PFSK-1 (cell line): ENCODE results near the gene GRB10.

Experiments
- FOXP2 ChIP-seq: optimal IDR thresholded peaks from 2 replicates; pipeline ENCODE3; 2011; ENCODE audit warnings: borderline replicate concordance, control low read depth, inconsistent platforms; ENCODE audit not compliant: insufficient read depth; ENCODE audit errors: extremely low read length, extremely low read depth
- POLR2AphosphoS5 ChIP-seq: IDR thresholded peaks from 2 replicates; pipeline ENCODE4 v1.6.1; 2012; ENCODE audit warnings: low read depth, mild to moderate bottlenecking, control low read depth, low read length, moderate library complexity
- SIN3A ChIP-seq: IDR thresholded peaks from 2 replicates; pipeline ENCODE4 v1.6.1; 2012; ENCODE audit warnings: mild to moderate bottlenecking, low read length, moderate library complexity, borderline replicate concordance; ENCODE audit not compliant: insufficient read depth
- TAF1 ChIP-seq: IDR thresholded peaks from 2 replicates; pipeline ENCODE4 v1.6.1; 2012; ENCODE audit warnings: low read length, control low read depth, borderline replicate concordance; ENCODE audit not compliant: insufficient read depth
- TF ChIP-seq, protein P1 (sequence below), 2 experiments: IDR thresholded peaks; 2 replicates each; pipeline versions ENCODE4 v1.6.1 to v1.8.0; 2011 to 2012; ENCODE audit warnings: low read depth in 2 of 2, low read length in 2 of 2, control low read depth in 1 of 2, inconsistent platforms in 1 of 2, mild to moderate bottlenecking in 1 of 2, moderate library complexity in 1 of 2; ENCODE audit not compliant: insufficient read depth in 1 of 2

The GRB10 gene

DNA sequence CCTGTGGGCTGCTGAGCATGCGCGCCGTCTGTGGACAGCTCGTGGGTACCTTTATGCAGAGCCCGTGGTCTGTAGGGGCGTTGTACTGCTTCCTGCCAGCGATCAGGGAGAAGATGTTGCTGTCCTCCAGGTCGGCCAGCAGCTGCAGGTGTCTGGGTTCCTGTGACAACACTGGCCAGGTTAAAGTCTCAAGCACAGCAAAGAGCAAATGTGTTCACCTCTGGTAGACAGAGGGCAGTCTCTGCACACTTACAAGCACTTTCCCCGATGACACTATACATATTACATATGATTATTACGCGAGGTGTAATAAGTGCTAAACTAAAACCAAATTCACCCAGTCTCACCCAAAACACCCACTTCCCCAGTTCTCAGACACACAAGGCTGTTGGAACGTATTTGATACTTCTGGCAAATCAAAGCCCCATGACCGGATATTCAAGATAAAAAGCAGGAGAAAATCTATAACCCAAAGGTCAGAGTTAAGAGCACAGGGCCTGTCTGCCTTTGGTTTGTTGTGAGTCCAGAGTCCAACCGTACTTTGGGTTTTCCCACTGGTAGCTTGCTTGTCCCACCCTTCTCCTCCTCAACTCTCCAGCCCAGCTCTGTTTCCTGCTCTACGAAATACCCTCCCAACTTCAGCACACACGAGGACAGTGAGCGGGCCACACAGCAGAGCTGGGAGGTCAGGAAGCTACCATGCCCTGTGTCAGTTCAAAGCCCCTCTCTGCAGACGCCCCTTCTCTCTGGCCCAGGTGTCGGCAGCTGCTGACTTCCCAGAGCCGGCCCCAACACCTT, 167.8 kb downstream of the GRB10 start:
- TF ChIP-seq POLR2AphosphoS5 (no peak), SIN3A (no peak), FOXP2 (no peak), TAF1 (no peak)
- TF ChIP-seq, protein P1, sequence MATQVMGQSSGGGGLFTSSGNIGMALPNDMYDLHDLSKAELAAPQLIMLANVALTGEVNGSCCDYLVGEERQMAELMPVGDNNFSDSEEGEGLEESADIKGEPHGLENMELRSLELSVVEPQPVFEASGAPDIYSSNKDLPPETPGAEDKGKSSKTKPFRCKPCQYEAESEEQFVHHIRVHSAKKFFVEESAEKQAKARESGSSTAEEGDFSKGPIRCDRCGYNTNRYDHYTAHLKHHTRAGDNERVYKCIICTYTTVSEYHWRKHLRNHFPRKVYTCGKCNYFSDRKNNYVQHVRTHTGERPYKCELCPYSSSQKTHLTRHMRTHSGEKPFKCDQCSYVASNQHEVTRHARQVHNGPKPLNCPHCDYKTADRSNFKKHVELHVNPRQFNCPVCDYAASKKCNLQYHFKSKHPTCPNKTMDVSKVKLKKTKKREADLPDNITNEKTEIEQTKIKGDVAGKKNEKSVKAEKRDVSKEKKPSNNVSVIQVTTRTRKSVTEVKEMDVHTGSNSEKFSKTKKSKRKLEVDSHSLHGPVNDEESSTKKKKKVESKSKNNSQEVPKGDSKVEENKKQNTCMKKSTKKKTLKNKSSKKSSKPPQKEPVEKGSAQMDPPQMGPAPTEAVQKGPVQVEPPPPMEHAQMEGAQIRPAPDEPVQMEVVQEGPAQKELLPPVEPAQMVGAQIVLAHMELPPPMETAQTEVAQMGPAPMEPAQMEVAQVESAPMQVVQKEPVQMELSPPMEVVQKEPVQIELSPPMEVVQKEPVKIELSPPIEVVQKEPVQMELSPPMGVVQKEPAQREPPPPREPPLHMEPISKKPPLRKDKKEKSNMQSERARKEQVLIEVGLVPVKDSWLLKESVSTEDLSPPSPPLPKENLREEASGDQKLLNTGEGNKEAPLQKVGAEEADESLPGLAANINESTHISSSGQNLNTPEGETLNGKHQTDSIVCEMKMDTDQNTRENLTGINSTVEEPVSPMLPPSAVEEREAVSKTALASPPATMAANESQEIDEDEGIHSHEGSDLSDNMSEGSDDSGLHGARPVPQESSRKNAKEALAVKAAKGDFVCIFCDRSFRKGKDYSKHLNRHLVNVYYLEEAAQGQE (IDR thresholded peaks at IDR 0.05; ENCODE audit: insufficient read depth in 1 of 2, low read depth in 2 of 2, low read length in 2 of 2) = no peak

DNA sequence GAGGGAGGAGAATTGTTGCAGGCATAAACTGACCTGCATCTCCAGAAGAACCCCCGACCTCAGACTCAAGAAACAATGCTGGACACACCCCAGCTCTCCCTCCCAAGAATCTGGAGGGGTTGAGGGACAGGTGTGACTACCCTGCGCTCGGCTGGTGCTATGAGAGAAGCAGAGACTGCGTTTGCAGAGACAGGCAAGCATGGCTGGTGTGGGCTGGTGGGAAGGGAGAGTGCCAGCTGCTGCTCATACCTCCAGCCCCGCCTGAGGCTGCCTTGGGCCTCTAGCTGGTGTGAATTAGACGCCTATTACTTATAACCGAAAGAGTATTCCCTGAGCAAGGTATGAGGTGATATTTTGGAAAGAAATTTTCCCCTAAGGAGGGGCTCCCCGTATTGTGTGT, 169.2 kb downstream of the GRB10 start:
- TF ChIP-seq SIN3A (no peak), FOXP2 (no peak), TAF1 (no peak), POLR2AphosphoS5 (no peak)
- TF ChIP-seq, protein P1 (IDR thresholded peaks at IDR 0.05; ENCODE audit: insufficient read depth in 1 of 2, low read depth in 2 of 2, low read length in 2 of 2) = no peak

DNA sequence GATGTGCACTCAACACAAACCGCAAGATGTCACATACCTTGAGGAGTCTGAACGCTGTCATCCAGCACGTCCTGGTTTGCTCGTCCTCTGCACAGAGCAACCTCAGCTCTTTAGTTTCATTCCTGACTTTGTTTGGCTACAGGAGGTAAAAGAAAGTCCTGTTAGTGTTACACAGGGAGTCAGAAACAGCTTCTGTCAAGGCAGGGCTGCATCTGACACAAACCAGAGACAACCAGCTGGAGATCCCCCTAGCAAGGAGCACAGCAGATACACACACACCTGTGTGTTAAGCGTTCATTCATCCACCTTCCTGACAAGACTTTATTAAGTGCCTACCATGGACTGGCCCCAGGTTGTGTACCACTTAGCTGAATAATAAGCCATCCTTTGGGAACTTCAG, 170.0 kb downstream of the GRB10 start:
- no peak for TF ChIP-seq SIN3A
- TF ChIP-seq, protein P1 (IDR thresholded peaks at IDR 0.05; ENCODE audit: insufficient read depth in 1 of 2, low read depth in 2 of 2, low read length in 2 of 2) = no peak

DNA sequence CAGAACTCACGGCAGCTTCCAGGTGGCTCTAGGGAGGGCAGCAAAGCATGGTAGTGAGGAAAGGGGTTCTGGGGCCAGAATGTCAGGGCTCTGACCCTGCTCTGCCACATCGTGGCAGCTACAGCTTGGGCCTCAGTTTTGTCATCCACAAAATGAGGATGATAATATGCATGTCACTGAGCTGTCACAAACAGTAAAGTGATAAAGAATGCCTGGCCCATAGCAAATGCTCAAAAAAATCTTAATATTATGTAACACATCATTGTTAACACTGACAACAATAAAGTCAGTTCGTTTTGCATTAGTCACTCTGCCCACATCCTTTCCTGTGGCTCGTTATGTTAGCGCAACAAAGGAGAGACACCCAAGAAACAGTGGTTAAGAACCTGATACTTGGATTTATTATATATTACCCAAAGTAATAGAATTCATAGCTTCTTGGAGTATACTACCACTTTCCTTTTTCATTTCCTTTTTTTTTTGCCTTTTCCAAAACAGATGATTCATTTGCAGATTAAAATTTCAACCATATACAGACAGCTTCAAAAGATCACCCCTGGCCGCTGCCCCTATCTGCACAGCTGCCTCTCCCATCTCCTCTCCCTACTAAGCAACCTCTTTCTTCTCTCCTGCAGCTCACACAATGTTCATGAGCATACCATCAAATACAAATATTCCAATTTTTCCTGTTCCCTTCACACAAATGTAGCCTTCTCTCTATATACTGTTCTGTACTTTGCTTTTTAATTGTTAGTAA, 172.0 kb downstream of the GRB10 start:
- TF ChIP-seq TAF1 (no peak), FOXP2 (no peak), POLR2AphosphoS5 (no peak), SIN3A (no peak)
- TF ChIP-seq, protein P1 (IDR thresholded peaks at IDR 0.05; ENCODE audit: insufficient read depth in 1 of 2, low read depth in 2 of 2, low read length in 2 of 2) = no peak
